DND-41 (cell line): ENCODE measurements around the gene MMP25.

Experiments
- ATAC-seq: fragments of 200-7000 bp; cut with Tn5 transposase; 3 replicates; pipeline ENCODE4 v1.9.1; 2021; ENCODE audit warnings: low read depth; ENCODE audit not compliant: insufficient read depth
- DNase-seq: peaks from one replicate; pipeline ENCODE4 v3.0.0-alpha.2; 2020
- H2AFZ ChIP-seq: 2 replicates; pipeline ENCODE4 v1.6.0; 2012; ENCODE audit warnings: low read depth, low read length
- H3K27ac ChIP-seq: 2 replicates; pipeline ENCODE4 v1.5.1; 2012; ENCODE audit warnings: low read length, inconsistent platforms
- H3K27me3 ChIP-seq: fragments of 200-600 bp; sonication (generic); 2 replicates; pipeline ENCODE4 v1.6.0; 2012; ENCODE audit warnings: low read length, mild to moderate bottlenecking, inconsistent platforms; ENCODE audit not compliant: insufficient read depth, poor library complexity
- H3K36me3 ChIP-seq: 2 replicates; pipeline ENCODE4 v1.5.1; 2012; ENCODE audit warnings: low read length, inconsistent platforms; ENCODE audit not compliant: insufficient read depth
- H3K4me1 ChIP-seq: 2 replicates; pipeline ENCODE4 v1.5.1; 2012; ENCODE audit warnings: mild to moderate bottlenecking, low read length; ENCODE audit not compliant: insufficient read depth
- H3K4me2 ChIP-seq: 2 replicates; pipeline ENCODE4 v1.6.0; 2012; ENCODE audit warnings: mild to moderate bottlenecking, moderate library complexity, low read length, inconsistent platforms; ENCODE audit not compliant: insufficient read depth
- H3K4me3 ChIP-seq, 2 experiments: fragments of 200-600 bp in 1 of 2; shearing (Covaris generic) in 1 of 2; 2 replicates each; pipeline ENCODE4 v1.5.1; 2012 to 2016; ENCODE audit warnings: inconsistent platforms in 2 of 2, low read length in 2 of 2, mild to moderate bottlenecking in 2 of 2, low read depth in 1 of 2, moderate library complexity in 1 of 2
- H3K79me2 ChIP-seq: 2 replicates; pipeline ENCODE4 v1.6.0; 2012; ENCODE audit warnings: low read length, inconsistent platforms; ENCODE audit not compliant: insufficient read depth
- H3K9ac ChIP-seq: 2 replicates; pipeline ENCODE4 v1.6.0; 2012; ENCODE audit warnings: low read depth, mild to moderate bottlenecking, inconsistent platforms, low read length, moderate library complexity
- H3K9me3 ChIP-seq: 2 replicates; pipeline ENCODE4 v1.5.1; 2012; ENCODE audit warnings: low read length, moderate library complexity, mild to moderate bottlenecking, inconsistent platforms; ENCODE audit not compliant: insufficient read depth, severe bottlenecking
- H4K20me1 ChIP-seq: 2 replicates; pipeline ENCODE4 v1.6.0; 2012; ENCODE audit warnings: low read length; ENCODE audit not compliant: insufficient read depth
- EZH2 ChIP-seq: IDR thresholded peaks from 3 replicates; pipeline ENCODE4 v1.6.1; 2012; ENCODE audit warnings: borderline replicate concordance, low read depth, mild to moderate bottlenecking, moderate library complexity, low read length, inconsistent platforms; ENCODE audit not compliant: severe bottlenecking
- TF ChIP-seq, protein P1 (sequence below): IDR thresholded peaks from 2 replicates; pipeline ENCODE4 v1.5.1; 2012; ENCODE audit warnings: borderline replicate concordance, low read length, moderate library complexity, mild to moderate bottlenecking; ENCODE audit not compliant: poor library complexity, severe bottlenecking; ENCODE audit errors: extremely low read depth

MMP25 gene

DNA sequence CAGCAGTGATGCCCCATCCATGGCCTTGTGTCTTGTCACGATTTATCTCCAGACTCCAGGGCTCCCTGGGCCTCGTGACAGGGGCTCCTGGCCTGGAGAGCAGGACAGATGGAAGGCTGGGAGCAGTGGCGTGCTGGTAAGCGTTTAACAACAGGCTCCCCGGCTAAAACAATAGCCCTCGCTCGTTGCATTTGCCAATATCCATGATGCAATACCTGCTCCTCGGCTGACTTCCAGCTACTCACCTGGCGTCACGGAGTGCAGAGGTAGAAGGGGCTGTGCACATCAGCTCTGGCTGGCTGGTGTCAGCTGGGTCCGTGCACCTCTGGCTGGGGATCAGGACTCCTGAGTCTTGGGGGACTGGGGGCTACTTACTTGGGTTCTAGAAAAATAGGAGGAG, 8.1 kb upstream of the MMP25 start:
- Histone ChIP-seq H3K79me2 (no peaks in the 10 kb centered on the region), H3K36me3 (no peaks in the 10 kb centered on the region), H3K4me1 (no peaks in the 10 kb centered on the region), H3K27ac (no peak overlapping the region), H2AFZ (no peak overlapping the region), H3K9me3 (no peaks in the 10 kb centered on the region), H3K4me3 (no peak overlapping the region), H4K20me1 (no peaks in the 10 kb centered on the region; the same call in 1 of the 2 replicates), H3K27me3 (peaks cover 16% of the 10 kb centered on the region), H3K9ac (no peak overlapping the region), H3K4me2 (no peak overlapping the region)
- DNase-seq (no peak), ATAC-seq (no peak)
- no peak for TF ChIP-seq EZH2
- TF ChIP-seq, protein P1, sequence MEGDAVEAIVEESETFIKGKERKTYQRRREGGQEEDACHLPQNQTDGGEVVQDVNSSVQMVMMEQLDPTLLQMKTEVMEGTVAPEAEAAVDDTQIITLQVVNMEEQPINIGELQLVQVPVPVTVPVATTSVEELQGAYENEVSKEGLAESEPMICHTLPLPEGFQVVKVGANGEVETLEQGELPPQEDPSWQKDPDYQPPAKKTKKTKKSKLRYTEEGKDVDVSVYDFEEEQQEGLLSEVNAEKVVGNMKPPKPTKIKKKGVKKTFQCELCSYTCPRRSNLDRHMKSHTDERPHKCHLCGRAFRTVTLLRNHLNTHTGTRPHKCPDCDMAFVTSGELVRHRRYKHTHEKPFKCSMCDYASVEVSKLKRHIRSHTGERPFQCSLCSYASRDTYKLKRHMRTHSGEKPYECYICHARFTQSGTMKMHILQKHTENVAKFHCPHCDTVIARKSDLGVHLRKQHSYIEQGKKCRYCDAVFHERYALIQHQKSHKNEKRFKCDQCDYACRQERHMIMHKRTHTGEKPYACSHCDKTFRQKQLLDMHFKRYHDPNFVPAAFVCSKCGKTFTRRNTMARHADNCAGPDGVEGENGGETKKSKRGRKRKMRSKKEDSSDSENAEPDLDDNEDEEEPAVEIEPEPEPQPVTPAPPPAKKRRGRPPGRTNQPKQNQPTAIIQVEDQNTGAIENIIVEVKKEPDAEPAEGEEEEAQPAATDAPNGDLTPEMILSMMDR = no peak

DNA sequence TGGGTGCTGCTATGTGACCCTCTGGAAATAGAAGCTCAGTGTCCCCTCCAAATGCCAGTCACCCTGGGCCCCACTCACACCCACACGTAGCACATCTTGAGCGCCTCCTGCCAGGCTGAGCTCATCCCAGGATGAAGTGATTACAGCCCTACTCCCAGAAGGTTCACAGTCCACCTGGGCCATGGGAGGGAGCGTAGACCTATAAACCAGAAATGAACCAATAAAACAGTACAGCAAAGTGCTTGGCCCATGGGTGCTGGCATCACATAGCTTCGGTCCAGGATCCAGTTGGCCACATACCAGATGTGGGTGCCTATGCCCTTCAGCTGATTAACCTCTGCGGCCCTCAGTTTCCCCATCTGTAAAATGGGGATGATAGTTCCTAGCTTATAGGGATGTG, 7.5 kb upstream of the MMP25 start:
- Histone ChIP-seq H2AFZ (no peak overlapping the region), H3K36me3 (no peaks in the 10 kb centered on the region), H3K9me3 (no peaks in the 10 kb centered on the region), H3K9ac (no peak overlapping the region), H3K79me2 (no peaks in the 10 kb centered on the region), H3K4me3 (no peak overlapping the region), H3K4me2 (no peak overlapping the region), H4K20me1 (no peaks in the 10 kb centered on the region; the same call in 1 of the 2 replicates), H3K4me1 (no peaks in the 10 kb centered on the region), H3K27ac (no peak overlapping the region), H3K27me3 (peaks cover 18% of the 10 kb centered on the region)
- ATAC-seq (no peak), DNase-seq (no peak)
- TF ChIP-seq EZH2 = no peak
- TF ChIP-seq, protein P1 = no peak

DNA sequence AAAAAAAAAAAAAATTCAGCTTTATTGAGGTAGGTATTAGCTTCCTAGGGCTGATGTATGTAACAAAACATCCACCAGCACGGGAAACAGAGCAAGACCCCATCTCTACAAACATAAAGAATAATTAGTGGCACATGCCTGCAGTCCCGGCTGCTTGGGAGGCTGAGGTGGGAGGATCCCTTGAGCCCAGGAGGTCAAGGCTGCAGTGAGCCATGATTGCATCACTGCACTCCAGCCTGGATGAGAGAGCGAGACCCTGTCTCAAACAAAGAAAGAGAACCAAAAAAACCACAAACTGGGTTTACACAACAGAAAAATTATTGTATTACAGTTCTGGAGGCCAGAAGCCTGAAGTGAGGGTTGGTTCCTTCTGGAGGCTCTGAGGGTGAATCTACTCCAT, 4.0 kb upstream of the MMP25 start:
- no peak for DNase-seq
- H3K4me2 ChIP-seq = no peak overlapping the region

More for the DNA sequence above, 4.0 kb upstream of the MMP25 start:
- Histone ChIP-seq H4K20me1 (peaks cover 2% of the 10 kb centered on the region), H3K4me1 (peaks cover 10% of the 10 kb centered on the region), H3K9me3 (no peaks in the 10 kb centered on the region), H3K27me3 (peaks cover 30% of the 10 kb centered on the region), H3K27ac (no peak overlapping the region), H3K4me3 (no peak overlapping the region), H3K36me3 (no peaks in the 10 kb centered on the region), H3K9ac (no peak overlapping the region), H2AFZ (no peak overlapping the region), H3K79me2 (no peaks in the 10 kb centered on the region)
- no peak for ATAC-seq
- TF ChIP-seq, protein P1 = no peak
- TF ChIP-seq EZH2 = no peak
